Fibroblast of skin of right quadriceps (primary cell): ENCODE measurements around the gene PKNOX2.

Experiments used
- DNase-seq: peaks from one replicate; pipeline ENCODE4 v3.0.0-alpha.2; 2013

The PKNOX2 gene

DNA sequence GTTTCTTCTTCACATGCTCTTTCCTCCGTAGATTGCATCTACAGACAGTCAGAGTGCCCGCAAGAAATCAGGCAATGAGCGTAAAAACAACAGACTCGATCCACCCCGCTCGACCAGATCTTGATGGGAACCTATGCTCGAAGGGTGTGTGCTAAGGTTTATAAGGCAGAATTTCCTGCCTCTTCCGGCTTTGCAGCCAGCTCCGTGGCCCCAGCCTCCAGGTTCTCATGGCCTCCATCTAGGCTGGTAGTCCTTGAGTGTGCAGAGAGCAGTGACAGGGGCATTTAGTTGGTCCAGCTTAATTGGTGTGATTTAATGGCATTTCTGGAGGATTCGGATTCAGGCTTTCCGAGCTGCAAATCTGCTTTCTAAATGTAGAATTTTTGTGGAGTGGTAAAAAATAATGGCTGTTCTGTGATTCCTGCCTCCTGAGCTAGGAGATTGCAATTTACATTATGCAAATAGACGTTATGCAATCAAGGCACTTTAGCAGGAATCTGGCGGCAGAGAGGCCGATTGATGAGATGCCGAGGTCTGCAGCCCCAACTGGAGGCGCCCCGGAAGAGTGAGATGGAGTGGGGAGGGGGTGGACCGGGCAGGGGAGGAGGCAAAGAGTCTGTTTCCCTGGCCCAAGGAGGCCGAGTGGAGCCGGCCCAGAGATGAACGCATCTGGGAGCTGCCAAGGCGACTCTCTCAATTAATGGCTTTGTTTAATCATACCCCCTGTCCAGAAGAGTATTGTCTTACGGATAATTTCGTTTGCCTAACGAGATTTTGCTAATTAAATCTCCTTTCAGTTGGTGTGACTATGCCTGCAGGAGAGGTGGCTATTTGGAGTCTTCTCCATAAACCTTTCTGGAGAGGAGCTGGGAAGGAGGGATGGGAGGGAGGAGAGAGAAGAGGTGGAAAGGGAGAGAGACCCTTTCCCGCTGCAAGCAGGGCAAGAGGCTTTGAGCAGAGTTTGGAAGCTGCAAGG lies 75.3 kb downstream of the PKNOX2 start:
- no peak for DNase-seq

DNA sequence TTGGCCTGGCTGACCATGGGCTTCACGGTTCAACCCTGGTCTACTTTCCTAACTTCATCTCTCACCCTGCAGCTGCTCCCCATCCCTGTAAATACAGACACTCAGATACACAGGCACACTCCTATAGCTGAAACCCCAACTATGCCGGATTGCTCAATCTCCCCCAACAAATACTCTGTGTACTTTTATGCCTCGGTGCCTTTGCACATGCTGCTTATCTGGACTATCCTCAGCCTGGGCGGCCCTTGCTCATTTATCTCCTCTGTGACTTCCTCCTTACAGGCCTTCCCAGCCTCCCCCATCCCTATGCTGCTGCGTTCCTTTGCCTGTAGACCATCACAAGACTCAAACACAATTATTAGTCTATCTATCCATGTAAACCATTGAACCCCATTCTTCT lies 76.6 kb downstream of the PKNOX2 start:
- no peak for DNase-seq

DNA sequence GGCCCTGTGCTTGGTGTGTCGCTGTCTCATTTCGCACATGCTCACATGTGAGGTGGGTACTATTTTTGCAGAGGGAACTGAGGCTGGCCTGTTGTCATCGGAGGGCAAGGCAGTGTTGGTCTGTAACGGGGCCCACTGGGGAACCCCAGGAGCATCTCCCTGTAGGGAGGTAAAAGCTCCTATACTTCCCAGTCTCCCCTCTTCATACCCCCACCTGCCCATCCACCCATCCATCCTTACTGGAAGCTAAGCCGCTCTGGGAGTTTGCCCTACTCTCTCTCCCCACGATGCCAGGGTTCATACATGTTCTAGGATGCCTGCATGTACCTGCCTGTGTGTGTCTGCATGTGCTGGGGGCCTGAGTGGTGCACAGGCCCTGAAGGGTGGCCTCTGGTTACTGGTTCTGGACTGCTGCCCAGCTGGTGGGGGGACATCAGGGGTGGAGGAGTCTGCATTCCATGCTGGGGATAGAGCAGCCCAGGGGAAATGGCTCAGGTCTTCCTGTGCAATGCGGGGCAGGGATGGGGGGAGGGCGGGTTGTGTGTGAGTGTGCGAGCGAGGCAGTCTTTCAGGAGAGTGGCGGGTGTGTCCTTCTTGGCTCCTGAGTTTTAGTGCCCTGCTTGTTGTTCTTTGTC lies 77.7 kb downstream of the PKNOX2 start:
- no peak for DNase-seq

DNA sequence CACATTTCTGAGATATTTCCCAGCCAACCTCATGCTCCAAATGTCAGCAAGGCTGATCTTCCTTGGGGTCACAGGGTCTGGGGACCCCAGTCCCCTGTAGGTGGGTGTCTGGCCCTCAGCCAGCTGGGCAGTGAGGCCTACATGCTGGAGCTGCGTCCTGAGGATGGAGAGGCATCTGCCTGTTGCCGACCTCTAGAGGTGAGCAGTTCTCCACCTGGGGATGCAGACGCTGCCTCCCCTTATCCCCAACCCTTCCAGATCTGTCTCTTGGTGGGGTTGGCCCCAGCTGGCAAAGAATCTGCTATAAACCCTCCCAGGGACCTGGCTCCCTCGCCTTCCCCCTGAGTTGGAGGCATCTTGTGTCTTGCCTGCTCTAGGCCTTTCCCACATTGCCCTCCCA lies 79.6 kb downstream of the PKNOX2 start:
- no peak for DNase-seq

DNA sequence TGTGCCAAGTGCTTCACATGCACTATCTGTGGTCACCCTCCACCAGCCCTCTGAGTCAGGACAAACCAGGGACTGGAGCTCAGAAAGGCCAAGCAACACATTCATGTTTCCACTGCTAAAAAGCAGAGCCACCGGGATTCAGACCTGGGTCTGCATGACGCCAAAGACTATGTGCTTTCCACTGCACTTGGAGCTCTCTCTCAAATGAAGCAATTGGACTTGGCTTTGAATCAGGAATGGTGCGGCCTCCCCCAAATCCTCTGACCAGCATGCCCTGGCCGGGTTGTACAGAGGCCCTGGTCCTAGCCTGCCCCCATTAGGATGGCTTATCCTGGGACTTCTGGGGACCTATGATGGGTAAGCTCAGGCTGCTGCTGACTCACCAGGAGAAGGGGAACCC lies 80.7 kb downstream of the PKNOX2 start:
- DNase-seq, result no peak

DNA sequence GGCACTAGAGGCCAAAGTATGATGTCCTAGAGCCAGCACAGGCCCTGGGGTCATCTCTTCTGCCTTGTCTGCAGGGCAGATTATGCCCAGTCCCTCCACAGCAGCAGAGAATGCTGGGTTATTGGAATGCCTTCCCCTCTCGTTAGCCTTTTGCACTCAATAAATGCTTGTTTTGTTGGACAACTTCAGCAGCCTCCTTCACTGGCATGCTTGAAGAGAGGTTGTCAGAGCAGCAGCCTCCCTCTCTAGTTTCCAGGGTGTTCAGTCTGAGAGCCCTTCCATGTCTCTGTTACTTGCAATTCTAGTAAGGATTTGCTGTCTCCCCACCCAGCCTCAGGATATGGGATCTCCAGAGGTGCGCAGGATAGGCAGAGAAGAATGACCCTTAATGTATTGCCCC lies 82.9 kb downstream of the PKNOX2 start:
- DNase-seq, result no peak

DNA sequence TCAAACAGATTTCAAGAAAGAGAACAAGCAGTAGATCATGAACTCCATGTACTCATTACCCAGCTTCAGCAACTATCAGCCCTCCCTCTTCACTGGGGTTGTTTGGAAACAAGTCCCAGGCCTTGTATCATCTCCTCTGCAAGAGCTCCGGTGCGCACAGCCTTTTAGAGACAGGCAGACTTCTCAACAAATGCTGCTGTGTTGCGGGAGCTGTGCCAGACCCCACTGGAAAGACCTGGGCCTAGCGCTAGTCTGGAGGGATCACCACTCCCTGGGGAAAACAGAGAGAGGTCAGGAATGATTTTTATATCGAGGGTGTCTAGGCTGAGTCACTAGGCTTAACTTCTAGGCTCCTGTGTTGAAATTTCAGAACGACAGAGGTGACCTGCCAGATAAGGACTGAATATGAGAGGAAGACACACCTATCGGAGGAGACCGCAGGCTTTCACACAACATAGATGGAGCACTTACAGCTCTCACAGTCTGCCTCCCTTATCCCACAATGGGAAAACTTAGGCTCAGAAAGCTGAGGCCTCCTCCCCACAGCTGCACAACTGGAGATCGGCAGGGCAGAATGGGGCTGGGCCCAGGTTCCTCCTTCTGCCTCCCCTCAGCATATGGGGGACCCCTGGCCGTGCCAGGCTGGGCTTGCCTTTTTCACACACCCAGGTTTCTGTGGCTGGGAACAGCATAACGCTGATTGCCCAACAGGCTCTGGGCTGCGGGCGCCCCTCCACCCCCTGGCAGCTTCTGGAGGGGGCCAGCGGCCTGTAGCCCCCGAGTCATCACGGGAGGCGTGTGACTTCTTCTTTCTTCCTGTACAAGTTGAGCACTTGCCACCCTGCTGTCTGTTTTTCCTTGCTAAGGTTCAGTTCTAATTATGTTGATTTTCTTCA lies 86.0 kb downstream of the PKNOX2 start:
- DNase-seq, result no peak

DNA sequence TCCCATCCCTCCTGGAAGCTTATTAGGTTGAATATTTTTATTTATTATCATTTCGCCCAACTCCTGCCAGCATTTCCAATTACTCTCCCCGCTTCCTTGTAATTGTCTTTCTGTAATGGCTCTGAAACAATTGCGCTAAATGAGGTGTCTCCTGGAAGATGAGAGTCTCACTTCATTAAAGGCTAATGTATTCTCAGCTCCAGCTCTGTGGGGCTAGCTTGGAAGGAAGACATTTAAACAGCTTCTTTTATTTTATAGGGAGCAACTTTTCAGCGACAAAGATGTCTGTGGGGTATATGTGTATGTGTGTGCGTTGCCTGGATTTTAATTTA lies 86.6 kb downstream of the PKNOX2 start:
- no peak for DNase-seq

DNA sequence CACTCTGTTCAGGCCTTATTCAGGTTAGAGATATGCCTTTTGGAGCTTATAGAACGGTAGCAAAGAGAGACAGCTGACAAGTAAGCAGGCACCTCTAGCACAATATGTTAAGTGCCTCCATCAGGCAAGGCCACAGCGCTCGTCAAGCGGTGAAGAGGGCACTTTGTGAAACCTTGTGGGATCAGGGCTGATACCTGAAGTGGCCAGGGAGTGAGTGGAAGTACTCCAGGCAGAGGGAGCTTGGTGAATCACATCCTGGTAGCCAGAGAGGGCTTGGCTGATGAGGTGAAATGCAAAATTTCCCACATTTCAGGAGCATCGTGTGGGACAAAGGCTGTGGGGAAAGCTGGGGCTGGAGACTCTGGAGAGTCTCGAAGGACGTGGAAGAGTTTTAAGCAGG lies 87.4 kb downstream of the PKNOX2 start:
- no peak for DNase-seq

DNA sequence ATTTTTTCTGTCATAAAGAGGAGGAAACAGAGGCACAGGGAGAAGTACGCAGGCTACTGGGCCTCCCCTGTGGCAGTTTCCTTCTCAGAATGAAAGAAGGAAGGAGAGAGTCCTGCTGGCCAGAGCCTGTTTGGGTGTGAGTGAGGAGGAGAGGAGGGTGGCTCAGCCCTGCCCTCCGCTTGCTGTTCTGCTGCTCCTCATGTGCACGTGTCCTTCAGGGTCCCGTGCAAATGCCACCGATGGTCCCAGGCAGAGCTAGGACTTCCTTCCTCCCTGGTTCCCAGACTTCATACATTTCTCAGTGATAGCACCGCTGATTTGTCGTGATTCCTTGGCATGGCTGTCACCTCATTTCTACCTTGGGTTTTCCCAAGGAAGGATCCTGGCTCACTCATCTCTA lies 88.7 kb downstream of the PKNOX2 start:
- DNase-seq, result no peak

DNA sequence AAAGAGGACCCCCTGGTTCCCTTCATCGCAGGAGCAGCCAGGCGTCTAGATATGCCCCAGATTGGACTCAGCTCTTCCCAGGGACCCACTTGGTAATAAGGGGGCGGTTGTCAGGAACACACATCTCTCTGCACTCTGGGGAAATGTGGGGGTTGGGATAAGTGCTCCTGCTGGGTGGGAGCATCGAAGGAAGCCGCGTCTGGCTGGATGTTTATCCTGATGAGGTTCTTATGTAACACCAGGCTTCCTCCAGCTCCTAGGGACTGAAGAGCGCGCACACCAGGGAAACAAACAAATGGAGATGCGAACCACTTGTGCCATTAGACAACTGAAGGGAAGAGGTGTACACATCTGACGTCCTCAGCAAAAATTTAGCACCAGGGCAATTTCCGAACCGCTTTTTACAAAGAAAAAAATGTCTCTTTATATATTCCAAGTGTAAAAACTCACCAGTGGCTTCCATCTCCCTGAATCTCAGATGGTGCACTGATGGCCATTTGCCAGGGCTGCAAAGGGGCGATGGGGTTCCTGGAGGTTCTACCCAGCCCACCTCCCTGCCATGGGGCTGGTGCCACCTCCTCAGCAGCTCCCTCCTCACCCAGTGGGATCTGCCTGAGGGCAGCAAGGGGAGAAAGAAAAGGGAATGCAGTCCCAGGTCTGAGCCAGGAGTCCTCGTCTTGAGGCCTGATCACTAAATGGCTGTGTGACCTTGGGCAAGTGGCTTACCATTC lies 89.4 kb downstream of the PKNOX2 start:
- no peak for DNase-seq

DNA sequence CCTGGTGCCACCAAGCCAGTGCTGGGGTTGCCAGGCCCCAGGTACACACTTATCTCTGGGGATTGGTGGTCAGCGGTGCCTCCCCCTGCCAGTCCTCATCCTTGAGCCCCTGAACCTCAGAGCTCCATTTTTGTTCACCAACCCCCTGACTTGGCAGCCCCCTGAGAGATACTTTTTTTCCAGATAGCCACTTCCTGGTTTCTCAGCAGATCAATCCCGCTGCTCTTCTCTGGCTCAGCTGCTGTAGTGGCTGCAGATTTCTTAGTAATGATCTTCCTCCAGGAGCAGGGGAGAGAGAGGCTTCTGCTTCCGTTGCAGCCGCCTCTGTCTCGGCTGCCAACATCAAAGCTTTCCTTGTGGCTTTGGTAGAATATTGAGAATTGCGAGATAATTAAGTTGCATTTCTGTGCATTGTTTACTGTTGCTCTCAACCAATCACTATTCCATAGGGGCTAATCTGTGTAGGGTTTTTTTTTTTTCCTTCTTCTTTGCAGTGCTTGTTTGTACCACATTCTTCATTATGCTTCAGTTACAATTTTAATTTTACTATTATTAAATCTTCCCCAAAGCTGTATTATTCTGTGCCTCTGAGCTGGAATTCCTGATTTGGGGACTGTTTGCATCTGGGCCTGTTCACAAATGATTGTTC lies 92.1 kb downstream of the PKNOX2 start:
- DNase-seq, result no peak

DNA sequence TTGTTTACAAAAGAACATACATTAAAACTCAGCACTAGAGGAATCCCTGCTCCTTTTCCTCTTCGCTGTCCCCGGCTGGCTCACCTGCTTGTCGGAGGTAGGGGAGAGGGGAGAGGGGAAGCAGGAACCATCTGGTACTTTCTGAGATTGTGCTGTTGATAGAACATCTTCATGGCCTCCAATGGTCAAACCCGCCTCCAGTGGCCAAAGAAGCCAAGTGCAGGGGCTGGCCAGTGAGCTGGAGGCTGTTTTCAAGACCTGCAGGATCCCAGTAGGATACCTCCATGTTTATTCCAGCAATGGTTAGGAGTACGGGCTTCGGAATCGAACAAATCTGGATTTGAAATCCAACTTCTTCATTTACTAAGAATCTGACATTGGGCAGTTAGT lies 92.6 kb downstream of the PKNOX2 start:
- DNase-seq, result no peak

DNA sequence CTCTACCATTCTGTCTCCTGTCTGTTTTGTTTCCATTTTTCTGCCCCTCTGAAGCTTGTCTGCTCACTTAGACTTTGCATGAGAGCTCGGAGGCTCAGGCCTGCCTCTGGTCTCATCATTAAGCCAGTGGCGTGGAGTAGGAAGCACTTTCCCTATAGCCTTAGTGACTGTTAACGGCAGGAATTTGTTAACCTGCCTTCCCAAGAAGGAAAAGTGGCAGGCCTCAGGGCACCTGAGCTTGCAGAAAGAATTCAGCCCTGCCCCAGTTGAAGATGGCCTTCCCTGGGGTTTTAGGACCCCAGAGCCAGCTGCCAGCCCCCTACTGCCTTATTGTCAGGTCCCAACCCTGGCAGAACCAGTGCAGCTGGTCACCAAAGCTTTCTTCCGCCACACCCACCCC lies 93.2 kb downstream of the PKNOX2 start:
- DNase-seq, result no peak

DNA sequence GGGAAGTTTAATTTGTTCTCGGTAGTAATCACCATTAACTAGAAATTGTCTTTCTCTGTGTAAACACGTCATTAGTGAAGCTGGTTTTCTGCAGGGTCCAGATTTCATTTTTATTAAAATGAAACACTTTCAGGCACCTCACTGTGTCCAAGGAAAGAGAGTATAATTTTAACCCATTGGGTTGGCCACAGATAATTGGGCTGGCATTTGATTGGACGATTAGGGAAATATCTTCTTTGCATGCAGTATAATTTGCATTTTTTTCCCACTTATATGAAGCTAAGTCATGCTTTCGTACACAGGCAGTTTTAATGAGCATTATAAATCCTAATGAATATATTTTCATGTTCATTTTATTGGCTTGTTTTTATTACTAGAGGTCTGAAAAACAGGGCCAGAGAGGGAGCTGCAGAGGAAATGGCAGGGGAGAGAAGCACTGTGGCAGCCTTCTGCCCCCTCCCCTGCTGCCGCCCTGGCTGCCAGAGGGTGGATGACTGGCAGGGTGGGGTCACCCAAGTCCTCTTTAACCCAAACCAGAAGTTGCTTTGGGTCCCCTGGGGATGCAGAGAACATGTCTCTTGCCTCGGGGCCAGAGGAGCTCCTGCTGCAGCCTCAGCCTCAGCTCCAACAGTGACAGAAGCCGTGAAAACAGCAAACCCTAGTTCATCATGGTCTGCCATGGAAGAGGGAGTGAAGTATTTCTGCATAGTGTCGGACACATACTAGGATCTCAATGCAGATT lies 93.9 kb downstream of the PKNOX2 start:
- DNase-seq, result no peak

DNA sequence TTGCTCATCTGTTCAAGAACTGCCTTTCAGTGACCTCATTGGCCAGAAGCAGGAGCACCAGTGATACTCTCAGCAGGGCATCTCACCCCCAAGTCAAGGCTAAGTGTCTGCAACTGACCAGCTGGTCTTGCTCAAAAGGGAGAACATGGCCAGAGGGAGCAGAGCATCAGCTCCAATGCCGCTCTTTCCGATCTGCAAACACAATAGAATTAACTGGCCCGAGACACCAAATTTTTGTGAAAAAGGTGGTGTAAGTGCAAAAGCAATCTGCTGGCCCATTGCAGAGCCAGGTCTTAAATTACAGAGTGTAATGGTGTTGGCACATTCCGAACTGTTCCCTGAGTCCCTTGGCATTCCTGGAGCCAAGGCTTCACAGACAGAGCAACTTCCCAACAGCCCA lies 97.0 kb downstream of the PKNOX2 start:
- DNase-seq, result no peak

DNA sequence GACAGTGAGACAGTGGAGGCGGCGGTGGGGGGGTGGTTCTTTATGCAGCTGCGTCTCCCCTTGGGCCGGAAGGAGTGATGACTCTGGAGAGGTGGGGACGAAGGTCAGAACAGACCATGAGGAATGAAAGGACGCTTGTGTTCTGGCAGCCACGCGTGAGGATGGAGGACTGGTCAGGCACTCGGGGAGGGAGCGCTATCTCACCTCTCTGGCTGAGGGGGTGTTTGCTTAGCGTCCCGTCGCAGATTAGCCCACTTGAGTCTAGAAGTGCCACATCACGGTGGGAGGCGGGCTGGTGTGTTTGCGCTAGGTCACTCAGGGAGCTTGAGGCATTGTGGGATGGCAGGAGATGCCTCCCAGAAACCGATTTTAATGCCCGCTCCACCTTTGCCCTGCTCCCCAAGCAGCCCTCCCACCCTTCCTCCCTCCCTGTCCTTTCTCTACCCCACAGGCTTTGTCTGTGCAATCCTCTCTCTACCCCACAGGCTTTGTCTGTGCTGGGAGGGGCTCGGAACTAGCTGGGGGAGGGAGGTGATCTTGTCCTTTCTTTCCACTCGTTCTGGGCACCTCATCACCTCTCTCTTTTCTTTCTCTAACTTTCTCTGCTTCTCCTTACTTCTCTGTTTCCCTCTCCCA lies 97.8 kb downstream of the PKNOX2 start:
- no peak for DNase-seq

DNA sequence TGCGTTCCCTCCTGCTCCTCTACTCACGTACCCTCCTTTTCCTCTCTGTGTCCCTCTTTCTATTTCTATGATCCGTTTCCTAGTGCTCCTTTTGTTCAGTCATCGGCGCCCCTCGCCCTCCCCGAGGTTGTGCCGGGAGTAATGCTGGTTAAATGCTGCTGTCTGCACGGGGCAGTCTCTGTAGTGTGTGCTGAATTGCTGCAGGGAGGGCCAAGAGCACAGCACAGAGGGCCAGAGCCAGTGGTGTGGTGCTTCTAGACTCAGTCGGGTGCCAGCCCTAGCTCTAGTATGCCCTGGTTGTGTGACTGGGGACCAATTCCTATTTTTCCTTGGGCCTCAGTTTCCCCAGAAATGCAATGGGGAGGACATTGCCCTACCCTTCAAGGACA lies 98.3 kb downstream of the PKNOX2 start:
- DNase-seq, result no peak

DNA sequence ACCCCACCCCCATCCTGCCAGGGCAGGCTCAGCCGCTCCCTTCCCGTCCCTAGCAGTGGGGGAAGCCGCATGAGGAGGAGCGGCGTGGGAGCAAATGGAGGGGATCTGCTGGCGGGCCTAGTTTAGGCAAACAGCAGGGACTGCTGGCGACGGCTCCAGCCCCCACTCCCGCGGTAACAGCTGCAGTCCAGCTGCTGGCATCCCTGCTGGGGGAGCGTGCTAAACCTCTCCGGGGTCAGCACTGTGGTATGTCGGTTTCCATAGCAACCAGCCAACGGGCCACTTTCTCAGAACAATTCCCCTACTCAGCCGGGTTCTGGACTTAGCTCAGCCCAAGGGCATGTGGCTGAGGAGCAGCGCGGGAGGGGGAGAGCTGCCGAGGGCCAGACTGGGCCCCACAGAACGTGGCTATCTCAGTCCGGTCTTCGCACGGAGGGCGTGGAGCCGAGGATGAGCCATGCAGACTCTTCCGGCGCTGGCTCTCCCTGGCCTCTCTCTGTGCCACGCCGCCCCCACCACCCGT lies 98.8 kb downstream of the PKNOX2 start:
- peak; percentile 98 for DNase-seq

DNA sequence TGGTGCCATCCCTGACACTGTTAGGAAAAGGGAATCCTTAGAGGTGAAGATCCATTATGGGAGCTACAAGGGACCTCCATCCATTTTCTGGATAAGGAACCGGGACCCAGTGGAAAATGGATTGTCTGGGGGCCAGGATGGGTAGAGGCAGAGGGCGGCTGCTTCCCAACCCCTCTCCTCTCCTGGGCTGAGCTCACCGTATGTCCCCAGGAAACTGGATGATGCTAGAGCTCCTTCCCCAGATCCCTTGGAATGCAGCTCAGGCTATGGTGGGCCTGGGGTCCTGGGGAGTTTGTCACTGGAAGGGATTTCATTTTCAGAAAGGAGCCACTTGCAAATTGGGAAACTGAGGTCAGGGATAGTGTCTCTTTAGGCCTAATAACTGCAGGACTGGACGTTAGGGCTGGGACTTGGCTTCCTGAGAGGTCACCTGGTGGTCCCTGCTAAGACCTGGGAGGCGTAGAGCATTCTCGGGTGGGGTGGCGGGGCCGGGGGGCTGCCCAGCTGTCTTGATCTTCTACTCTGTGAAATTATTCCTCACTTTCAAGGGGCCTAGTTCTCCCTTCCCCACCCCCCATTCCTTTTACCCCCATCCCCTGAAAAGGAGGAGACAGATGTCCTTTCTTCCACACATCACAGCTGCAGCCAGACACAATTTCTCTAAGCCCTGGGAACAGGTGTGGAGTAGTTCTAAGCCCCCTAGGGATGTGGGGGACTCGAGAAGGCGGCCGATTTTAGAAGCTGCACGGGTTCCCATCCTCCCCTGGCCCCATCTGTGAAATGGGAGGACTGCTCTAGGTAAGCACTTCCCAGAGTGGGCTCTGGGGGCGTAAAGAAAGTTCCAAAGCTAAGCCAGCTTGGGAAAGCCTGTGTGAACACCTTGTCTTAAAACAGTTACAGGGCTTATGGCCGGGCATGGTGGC lies 99.8 kb downstream of the PKNOX2 start:
- no peak for DNase-seq
